ENCODE data around the gene BTN1A1.

DNA sequence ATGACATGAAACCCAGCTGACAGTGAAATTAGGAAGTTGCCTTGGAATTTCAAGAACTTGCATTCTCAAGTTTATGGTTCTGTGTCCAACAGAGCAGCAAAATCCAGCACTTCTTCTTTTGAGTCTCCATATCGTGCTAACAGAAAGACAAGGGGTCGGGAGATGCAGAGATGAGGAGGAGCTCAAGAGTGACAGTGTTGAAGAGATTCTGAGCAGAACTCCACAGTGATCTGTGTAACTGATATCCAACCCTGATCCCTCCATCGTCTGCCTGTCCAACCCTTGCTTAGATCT, 21.2 kb upstream of the BTN1A1 start:
- TF ChIP-seq EZH2phosphoT487 (IDR thresholded peaks at IDR 0.05): no peak
- TF ChIP-seq, protein P1, sequence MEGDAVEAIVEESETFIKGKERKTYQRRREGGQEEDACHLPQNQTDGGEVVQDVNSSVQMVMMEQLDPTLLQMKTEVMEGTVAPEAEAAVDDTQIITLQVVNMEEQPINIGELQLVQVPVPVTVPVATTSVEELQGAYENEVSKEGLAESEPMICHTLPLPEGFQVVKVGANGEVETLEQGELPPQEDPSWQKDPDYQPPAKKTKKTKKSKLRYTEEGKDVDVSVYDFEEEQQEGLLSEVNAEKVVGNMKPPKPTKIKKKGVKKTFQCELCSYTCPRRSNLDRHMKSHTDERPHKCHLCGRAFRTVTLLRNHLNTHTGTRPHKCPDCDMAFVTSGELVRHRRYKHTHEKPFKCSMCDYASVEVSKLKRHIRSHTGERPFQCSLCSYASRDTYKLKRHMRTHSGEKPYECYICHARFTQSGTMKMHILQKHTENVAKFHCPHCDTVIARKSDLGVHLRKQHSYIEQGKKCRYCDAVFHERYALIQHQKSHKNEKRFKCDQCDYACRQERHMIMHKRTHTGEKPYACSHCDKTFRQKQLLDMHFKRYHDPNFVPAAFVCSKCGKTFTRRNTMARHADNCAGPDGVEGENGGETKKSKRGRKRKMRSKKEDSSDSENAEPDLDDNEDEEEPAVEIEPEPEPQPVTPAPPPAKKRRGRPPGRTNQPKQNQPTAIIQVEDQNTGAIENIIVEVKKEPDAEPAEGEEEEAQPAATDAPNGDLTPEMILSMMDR (IDR thresholded peaks at IDR 0.05): no peak
- no peak for TF ChIP-seq EZH2 (IDR thresholded peaks at IDR 0.05)
